Uterus (tissue), 2 donors: ENCODE measurements around the gene TRPM1.

ENCODE experiments used
- POLR2A ChIP-seq, 2 donors: fragments of 450-650 bp; IDR thresholded peaks; one replicate each; pipeline ENCODE4 v1.6.1; 2016; ENCODE audit warnings: antibody characterized with exemption in 2 of 2, mild to moderate bottlenecking in 1 of 2, moderate library complexity in 1 of 2
- TF ChIP-seq, protein P1 (sequence below), 4 experiments: fragments of 200-600 bp in 2 of 4; fragments of 450-650 bp in 2 of 4; sonication (generic) in 2 of 4; IDR thresholded peaks; one replicate each; pipeline ENCODE4 v1.5.1; 2016 to 2019; ENCODE audit warnings: antibody characterized with exemption in 4 of 4, mild to moderate bottlenecking in 2 of 4, moderate library complexity in 1 of 4

DNA sequence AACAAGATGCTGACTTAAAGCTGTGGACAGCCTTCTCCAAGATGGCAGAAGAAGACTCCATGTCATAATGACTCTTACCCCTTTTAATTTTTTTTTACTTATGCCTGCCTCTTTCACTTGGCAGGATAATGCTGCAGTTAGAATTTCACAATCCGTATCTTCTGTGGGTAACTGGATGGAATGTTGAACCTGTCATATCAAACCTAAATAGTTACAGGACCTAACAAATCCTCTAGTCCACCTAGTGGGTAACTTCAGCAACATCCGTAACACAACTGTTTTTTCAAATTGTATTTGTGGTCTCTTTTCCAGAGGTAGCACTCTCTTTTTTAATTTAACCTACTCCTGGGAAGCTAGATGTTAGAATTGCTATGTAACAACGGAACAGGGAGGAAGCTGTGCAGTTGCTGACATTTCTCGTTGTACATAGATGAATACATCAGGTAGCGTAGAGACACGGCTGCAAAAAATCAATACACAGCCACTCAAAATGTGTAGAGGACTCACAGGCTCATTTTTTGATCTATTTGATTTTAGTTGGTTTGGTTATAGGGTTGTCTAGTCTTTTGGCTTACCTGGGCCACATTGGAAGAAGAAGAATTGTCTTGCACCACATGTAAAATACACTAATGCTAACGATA is 43.9 kb upstream of the TRPM1 start:
- TF ChIP-seq, protein P1, sequence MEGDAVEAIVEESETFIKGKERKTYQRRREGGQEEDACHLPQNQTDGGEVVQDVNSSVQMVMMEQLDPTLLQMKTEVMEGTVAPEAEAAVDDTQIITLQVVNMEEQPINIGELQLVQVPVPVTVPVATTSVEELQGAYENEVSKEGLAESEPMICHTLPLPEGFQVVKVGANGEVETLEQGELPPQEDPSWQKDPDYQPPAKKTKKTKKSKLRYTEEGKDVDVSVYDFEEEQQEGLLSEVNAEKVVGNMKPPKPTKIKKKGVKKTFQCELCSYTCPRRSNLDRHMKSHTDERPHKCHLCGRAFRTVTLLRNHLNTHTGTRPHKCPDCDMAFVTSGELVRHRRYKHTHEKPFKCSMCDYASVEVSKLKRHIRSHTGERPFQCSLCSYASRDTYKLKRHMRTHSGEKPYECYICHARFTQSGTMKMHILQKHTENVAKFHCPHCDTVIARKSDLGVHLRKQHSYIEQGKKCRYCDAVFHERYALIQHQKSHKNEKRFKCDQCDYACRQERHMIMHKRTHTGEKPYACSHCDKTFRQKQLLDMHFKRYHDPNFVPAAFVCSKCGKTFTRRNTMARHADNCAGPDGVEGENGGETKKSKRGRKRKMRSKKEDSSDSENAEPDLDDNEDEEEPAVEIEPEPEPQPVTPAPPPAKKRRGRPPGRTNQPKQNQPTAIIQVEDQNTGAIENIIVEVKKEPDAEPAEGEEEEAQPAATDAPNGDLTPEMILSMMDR (IDR thresholded peaks at IDR 0.05): no peak
- TF ChIP-seq POLR2A (IDR thresholded peaks at IDR 0.05): no peak
